SU-DHL-6 (cell line): ENCODE measurements around the gene CALHM1.

Experiments
- CTCF ChIP-seq: fragments of 200-600 bp; sonication (generic); IDR thresholded peaks from one replicate; pipeline ENCODE4 v1.5.1; 2017; ENCODE audit warnings: antibody characterized with exemption, mild to moderate bottlenecking, low read length, moderate library complexity; ENCODE audit not compliant: insufficient read depth, poor library complexity, severe bottlenecking
- EZH2phosphoT487 ChIP-seq: fragments of 200-600 bp; sonication (generic), shearing (Covaris generic); conservative IDR thresholded peaks from 2 replicates; pipeline ENCODE4 v1.6.1; 2018; ENCODE audit warnings: mild to moderate bottlenecking, antibody characterized with exemption, low read length, moderate library complexity, mixed read lengths

GRCh38 chr10:103452506-103453230 lies 6.0 kb downstream of the CALHM1 start:
- TF ChIP-seq CTCF (no peak), EZH2phosphoT487 (no peak)
